K562 (cell line): ENCODE data around the gene NELFE.

Experiments used
- CBX3 ChIP-seq, 2 experiments: IDR thresholded peaks; 1 replicate in 1 of 2; 2 replicates in 1 of 2; pipeline ENCODE4 v1.6.1; 2012; ENCODE audit warnings: inconsistent platforms in 2 of 2, low read length in 2 of 2, borderline replicate concordance in 1 of 2, control low read depth in 1 of 2
- CREB1 ChIP-seq, 2 experiments: sonication (generic) in 1 of 2; formaldehyde crosslinking in 1 of 2; IDR thresholded peaks; 2 replicates each; pipeline versions ENCODE4 v1.6.1 to v1.8.0; 2012 to 2022; ENCODE audit warnings: inconsistent platforms in 1 of 2, mild to moderate bottlenecking in 1 of 2, missing genetic modification reagents in 1 of 2, moderate library complexity in 1 of 2
- CTCF ChIP-seq, 3 experiments: IDR thresholded peaks in 2 of 3; conservative IDR thresholded peaks in 1 of 3; 2 replicates each; pipeline ENCODE4 v1.5.1; 2011 to 2012; ENCODE audit warnings: low read length in 3 of 3, mild to moderate bottlenecking in 3 of 3, control low read depth in 2 of 3, improper control_type of control experiment in 1 of 3, inconsistent platforms in 1 of 3, low read depth in 1 of 3, mixed read lengths in 1 of 3, moderate library complexity in 1 of 3; ENCODE audit not compliant: insufficient read depth in 2 of 3
- POLR2A ChIP-seq: fragments of 450-650 bp; conservative IDR thresholded peaks from 2 replicates; pipeline ENCODE4 v1.6.1; 2016

- TF ChIP-seq CBX3 (IDR thresholded peaks at IDR 0.05; ENCODE audit: borderline replicate concordance in 1 of 2, low read length in 2 of 2) (no peak), POLR2A (no peak), CREB1 (IDR thresholded peaks at IDR 0.05) (no peak), CREB1 (CRISPR knock-in tag; IDR thresholded peaks at IDR 0.05) (no peak), CTCF (IDR thresholded peaks at IDR 0.05 in 2 of 3, conservative IDR thresholded peaks at IDR 0.05 in 1 of 3; ENCODE audit: insufficient read depth in 2 of 3, low read depth in 1 of 3, low read length in 3 of 3) (no peak)
Observed at GRCh38 chr6:31945154-31945506, 13.6 kb downstream of the NELFE start.
